Left lung (tissue), 10 donors: ENCODE results near the gene SLX4IP. TPM values are rescaled to one million over a fixed set of nuclear protein-coding genes. Genes with fewer than 3 reads are reported as not detected.

ENCODE experiments used
- ATAC-seq: fragments of 200-7000 bp; cut with Tn5 transposase; one replicate; pipeline ENCODE4 v1.9.1; 2020; ENCODE audit warnings: moderate library complexity
- DNase-seq, 4 donors: peaks; one replicate each; pipeline ENCODE4 v3.0.0-alpha.2; 2013 to 2020
- H3K27ac ChIP-seq, 2 donors: fragments of 200-600 bp; sonication (generic) in 1 of 2; one replicate each; pipeline versions ENCODE4 v1.5.0 to v1.8.0; 2020 to 2021
- H3K27me3 ChIP-seq, 2 donors: fragments of 200-600 bp; sonication (generic) in 1 of 2; one replicate each; pipeline versions ENCODE4 v1.5.0 to v1.8.0; 2020 to 2021
- H3K36me3 ChIP-seq, 2 donors: fragments of 200-600 bp; sonication (generic) in 1 of 2; one replicate each; pipeline versions ENCODE4 v1.5.0 to v1.8.0; 2020 to 2021
- H3K4me1 ChIP-seq, 2 donors: fragments of 200-600 bp; one replicate each; pipeline ENCODE4 v1.8.0; 2021
- H3K4me3 ChIP-seq, 2 donors: fragments of 200-600 bp; sonication (generic) in 1 of 2; one replicate each; pipeline versions ENCODE4 v1.5.0 to v1.8.0; 2020 to 2021; ENCODE audit warnings: mild to moderate bottlenecking in 1 of 2
- H3K9me3 ChIP-seq, 2 donors: fragments of 200-600 bp; sonication (generic) in 1 of 2; one replicate each; pipeline versions ENCODE4 v1.5.0 to v1.8.0; 2020 to 2021
- intact Hi-C, 2 donors: fragments of 100-400 bp; cut with DNase I; formaldehyde crosslinking; loops; one replicate each; pipeline versions ENCODE4 v1.11.2 to v1.14.2; 2022
- polyA plus RNA-seq, 6 donors: library from polyadenylated mRNA; unstranded; fragments of 120-200 nt; gene quantifications; one replicate each; pipeline ENCODE4 v1.2.1, GENCODE V29; 2013; ENCODE audit not compliant: insufficient read length in 6 of 6
- total RNA-seq, 2 donors: library from RNA; stranded (reverse); fragmentation: NEBNext Ultra II Directional; extraction: Animal tissue kit (Norgen Biotek cat#: 25700); gene quantifications; one replicate each; pipeline ENCODE4 v1.2.1, GENCODE V29; 2021
- TF ChIP-seq, protein P1 (sequence below), 2 donors: fragments of 200-600 bp; sonication (generic) in 1 of 2; IDR thresholded peaks; one replicate each; pipeline versions ENCODE4 v1.5.0 to v1.8.0; 2021; ENCODE audit warnings: antibody characterized with exemption in 2 of 2
- donor health status: DM: no; HTN: yes; CAD: no.
- donor health status: DM: no; HTN: no; CAD: no.

Gene SLX4IP
- total and polyA plus RNA-seq, 8 donors, result 6.0 to 12.3 (median 10.3) TPM

DNA sequence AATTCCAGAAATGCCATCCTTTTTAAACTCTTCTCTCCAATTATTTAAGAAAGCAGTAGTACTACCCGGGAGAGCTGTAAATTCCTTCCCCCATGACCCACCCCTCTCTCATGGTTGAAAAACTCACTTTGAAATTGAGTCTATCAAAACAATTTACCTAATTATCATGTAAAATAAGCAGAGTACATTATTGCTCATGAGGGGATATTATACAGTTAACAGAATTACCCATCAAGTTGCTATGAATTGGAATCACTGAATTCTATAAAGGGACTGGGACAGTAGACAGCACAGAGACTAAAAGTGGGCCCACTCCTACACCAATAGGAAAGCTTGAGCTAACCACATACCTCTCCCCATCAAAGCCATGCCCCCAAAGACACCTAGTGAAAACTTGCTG, 222.3 kb downstream of the SLX4IP start:
- TF ChIP-seq, protein P1, sequence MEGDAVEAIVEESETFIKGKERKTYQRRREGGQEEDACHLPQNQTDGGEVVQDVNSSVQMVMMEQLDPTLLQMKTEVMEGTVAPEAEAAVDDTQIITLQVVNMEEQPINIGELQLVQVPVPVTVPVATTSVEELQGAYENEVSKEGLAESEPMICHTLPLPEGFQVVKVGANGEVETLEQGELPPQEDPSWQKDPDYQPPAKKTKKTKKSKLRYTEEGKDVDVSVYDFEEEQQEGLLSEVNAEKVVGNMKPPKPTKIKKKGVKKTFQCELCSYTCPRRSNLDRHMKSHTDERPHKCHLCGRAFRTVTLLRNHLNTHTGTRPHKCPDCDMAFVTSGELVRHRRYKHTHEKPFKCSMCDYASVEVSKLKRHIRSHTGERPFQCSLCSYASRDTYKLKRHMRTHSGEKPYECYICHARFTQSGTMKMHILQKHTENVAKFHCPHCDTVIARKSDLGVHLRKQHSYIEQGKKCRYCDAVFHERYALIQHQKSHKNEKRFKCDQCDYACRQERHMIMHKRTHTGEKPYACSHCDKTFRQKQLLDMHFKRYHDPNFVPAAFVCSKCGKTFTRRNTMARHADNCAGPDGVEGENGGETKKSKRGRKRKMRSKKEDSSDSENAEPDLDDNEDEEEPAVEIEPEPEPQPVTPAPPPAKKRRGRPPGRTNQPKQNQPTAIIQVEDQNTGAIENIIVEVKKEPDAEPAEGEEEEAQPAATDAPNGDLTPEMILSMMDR (IDR thresholded peaks at IDR 0.05), result no peak
- intact Hi-C loops, result loop anchor here in 1 of 2 donors (10.0 kb wide), 1 partner anchor 103 kb away; no protein-coding TSS in a partner anchor
- DNase-seq (no peak), ATAC-seq (no peak)
- no peak overlapping the region for H3K4me3 ChIP-seq
- no peak overlapping the region for H3K27ac ChIP-seq
- no peaks in the 10 kb centered on the region for H3K27me3 ChIP-seq
- H3K9me3 ChIP-seq, result no peaks in the 10 kb centered on the region
- H3K36me3 ChIP-seq, result peaks cover 0 to 68% of the 10 kb centered on the region in 2 donors
- peaks cover 15 to 47% of the 10 kb centered on the region in 2 donors for H3K4me1 ChIP-seq

DNA sequence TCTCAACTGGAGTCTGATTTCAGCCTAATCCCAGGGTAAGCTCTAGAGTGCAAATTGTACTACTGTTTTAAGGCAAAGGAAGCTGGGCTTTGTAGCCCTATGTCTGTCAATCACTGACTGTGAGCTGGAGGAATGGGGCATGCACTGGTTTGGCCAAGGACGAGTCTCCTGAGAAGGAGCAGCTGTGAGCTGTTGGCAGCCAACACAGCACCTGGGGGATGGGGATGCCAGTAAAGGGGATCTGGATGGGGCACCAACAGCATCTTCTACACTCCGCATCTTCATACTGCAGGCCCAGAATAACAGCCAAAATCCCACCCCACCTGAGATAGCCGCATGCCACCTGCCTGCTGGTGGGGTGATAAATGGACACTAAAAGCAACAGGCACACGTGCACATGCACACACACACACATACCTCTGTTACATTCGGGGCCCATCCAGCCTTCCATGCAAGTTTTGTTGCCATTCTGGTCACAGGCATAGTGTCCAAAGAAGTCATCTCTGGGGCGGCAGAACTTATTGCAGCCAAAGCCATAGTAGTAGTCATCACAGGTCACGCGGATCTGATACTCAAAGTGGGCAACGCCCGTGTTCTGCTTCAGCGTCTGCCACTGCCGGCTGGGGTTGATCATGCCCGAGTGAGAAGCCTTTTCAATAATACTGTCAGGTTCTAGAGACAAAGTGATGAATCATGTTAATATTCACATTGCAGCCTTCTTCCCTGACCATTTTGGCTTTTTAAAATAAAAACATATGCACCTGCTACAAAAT, 223.1 kb downstream of the SLX4IP start:
- Histone ChIP-seq H3K4me3 (no peak overlapping the region), H3K27ac (no peak overlapping the region), H3K27me3 (no peaks in the 10 kb centered on the region), H3K9me3 (no peaks in the 10 kb centered on the region), H3K36me3 (peaks cover 0 to 68% of the 10 kb centered on the region in 2 donors), H3K4me1 (peaks cover 9 to 40% of the 10 kb centered on the region in 2 donors)
- ATAC-seq (no peak), DNase-seq (no peak)
- intact Hi-C loops, result loop anchor here in 1 of 2 donors (10.0 kb wide), 1 partner anchor 103 kb away; no protein-coding TSS in a partner anchor
- TF ChIP-seq, protein P1 (IDR thresholded peaks at IDR 0.05), result no peak

DNA sequence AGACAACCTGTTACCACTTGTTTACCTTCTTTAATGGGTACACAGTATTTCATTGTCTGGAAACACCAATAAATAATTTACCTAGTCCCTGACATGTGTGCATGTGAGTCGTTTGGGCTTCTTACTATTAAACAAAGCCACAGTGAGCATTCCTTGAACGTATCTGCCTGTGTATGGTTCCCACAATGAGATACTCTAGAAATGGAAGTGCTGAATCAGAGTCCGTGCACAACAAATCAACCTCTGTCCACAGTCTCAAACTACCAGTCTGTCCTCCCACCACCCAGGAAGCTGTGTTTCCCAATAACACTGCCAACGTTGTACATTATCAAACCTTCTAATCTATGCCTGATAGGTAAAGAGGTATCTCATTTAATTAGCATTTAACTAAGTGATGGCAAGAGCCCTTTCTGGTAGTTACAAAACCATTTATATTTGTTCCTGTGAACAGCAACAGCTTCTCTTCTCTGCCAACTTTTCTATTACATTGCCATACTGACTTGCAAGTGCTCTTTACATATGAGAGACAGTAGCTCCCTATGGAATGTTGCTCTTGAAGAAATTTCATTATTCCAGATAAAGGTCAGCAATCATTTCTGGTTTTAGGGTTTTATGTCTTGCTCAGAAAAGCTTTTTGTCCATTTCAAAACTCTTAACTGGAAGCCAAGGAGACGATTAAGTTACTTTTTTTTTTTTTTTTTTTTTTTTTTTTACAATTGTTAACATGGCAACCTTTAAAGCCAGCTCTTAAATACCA, 223.9 kb downstream of the SLX4IP start:
- peaks cover 0 to 76% of the 10 kb centered on the region in 2 donors for H3K36me3 ChIP-seq
- H3K4me3 ChIP-seq, result no peak overlapping the region
- H3K27ac ChIP-seq, result peak overlapping the region in 1 of 2 donors; percentile 16
- DNase-seq, result no peak
- H3K4me1 ChIP-seq, result peaks cover 3 to 31% of the 10 kb centered on the region in 2 donors
- H3K27me3 ChIP-seq, result no peaks in the 10 kb centered on the region
- no peaks in the 10 kb centered on the region for H3K9me3 ChIP-seq
- TF ChIP-seq, protein P1 (IDR thresholded peaks at IDR 0.05), result no peak
- no peak for ATAC-seq
- intact Hi-C loops, result loop anchor here in 1 of 2 donors (10.0 kb wide), 1 partner anchor 104 kb away; no protein-coding TSS in a partner anchor

DNA sequence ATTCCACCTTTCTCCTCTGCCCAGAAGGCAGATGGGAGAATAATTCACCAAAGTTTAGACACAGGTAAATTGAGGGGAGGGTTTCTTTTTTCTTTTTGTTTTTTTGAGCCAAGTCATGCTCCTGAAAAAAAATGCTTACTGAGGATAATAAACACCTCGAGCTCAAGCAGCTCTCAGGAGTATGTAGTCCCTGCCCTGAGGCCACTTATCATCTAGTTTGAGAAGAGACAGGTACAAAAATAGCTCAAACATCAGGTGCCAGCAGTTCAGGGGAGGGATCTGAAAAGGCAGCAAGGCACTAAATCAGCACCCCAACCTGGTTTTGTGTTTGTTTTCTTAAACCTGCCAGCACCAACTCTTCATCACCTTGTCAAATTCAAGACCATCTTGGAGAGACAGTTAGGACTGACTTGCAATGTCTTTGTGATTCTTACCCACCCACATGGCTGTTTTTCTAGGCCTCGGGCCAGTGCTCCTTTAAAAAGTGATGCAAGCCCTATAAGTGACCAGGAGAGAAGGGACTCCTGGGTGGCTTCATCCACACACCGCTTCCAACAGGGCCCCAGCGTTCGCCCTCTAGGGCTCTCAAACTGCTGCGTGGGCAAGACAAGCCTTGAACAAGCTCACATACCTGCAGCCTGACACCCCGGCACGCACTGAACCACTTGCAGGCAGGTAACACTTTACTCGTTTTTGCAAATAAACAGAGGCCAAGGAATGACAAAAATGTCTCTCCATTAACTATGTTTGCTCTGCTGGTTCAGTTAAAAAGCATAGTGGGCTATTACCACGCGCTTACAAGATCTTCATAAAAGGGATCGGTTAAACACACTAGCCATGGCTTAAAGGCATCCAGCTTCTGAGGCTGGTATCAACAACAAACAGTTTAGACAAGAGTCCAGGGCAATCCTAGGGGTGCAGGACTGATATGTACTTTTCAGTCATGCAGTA, 224.8 kb downstream of the SLX4IP start:
- Histone ChIP-seq H3K4me1 (peaks cover 5 to 29% of the 10 kb centered on the region in 2 donors), H3K4me3 (no peak overlapping the region), H3K36me3 (peaks cover 0 to 76% of the 10 kb centered on the region in 2 donors), H3K9me3 (no peaks in the 10 kb centered on the region), H3K27me3 (no peaks in the 10 kb centered on the region), H3K27ac (peak overlapping the region; percentile 29 to 45)
- TF ChIP-seq, protein P1 (IDR thresholded peaks at IDR 0.05), result no peak
- ATAC-seq (peak; percentile 93), DNase-seq (peak in 2 of 4 donors; percentile 73 to 85)
- intact Hi-C loops, result loop anchor here in 1 of 2 donors (10.0 kb wide), 1 partner anchor 105 kb away; no protein-coding TSS in a partner anchor
